Measurements from ENCODE around the gene XAB2.

DNA sequence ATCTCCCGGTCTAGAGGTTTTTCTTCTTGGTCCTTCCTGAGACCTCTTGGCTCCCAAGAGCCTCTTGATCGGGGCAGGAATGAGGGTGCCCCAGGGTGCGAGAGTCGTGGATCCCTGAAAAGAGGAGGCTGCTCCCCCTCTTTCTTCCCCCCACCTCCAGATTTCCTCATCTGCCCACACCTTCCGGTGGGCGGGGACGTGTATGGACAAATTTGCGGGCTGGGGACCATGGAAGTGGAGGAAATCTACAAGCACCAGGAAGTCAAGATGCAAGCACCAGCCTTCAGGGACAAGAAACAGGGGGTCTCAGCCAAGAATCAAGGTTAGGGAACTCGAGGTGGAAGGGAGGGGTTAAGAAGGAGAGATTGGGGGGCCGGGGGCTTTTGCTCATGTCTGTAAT lies 47.5 kb upstream of the XAB2 start, which contains the start of gene MCEMP1:
- TF ChIP-seq, protein P1, sequence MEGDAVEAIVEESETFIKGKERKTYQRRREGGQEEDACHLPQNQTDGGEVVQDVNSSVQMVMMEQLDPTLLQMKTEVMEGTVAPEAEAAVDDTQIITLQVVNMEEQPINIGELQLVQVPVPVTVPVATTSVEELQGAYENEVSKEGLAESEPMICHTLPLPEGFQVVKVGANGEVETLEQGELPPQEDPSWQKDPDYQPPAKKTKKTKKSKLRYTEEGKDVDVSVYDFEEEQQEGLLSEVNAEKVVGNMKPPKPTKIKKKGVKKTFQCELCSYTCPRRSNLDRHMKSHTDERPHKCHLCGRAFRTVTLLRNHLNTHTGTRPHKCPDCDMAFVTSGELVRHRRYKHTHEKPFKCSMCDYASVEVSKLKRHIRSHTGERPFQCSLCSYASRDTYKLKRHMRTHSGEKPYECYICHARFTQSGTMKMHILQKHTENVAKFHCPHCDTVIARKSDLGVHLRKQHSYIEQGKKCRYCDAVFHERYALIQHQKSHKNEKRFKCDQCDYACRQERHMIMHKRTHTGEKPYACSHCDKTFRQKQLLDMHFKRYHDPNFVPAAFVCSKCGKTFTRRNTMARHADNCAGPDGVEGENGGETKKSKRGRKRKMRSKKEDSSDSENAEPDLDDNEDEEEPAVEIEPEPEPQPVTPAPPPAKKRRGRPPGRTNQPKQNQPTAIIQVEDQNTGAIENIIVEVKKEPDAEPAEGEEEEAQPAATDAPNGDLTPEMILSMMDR (IDR thresholded peaks at IDR 0.05), result no peak
- no peak for TF ChIP-seq POLR2A (IDR thresholded peaks at IDR 0.05)

Measured in Peyer's patch (tissue), 4 donors.